Measurements from ENCODE around the gene LRP10.
A peak's percentile ranks its signal among the peaks of the same experiment; 100 is the strongest.
"Not testable (repeated sequence)": the region's sequence is repeated elsewhere in the genome, so short reads cannot be mapped to it uniquely, and the experiment has no call there.

The LRP10 gene

DNA sequence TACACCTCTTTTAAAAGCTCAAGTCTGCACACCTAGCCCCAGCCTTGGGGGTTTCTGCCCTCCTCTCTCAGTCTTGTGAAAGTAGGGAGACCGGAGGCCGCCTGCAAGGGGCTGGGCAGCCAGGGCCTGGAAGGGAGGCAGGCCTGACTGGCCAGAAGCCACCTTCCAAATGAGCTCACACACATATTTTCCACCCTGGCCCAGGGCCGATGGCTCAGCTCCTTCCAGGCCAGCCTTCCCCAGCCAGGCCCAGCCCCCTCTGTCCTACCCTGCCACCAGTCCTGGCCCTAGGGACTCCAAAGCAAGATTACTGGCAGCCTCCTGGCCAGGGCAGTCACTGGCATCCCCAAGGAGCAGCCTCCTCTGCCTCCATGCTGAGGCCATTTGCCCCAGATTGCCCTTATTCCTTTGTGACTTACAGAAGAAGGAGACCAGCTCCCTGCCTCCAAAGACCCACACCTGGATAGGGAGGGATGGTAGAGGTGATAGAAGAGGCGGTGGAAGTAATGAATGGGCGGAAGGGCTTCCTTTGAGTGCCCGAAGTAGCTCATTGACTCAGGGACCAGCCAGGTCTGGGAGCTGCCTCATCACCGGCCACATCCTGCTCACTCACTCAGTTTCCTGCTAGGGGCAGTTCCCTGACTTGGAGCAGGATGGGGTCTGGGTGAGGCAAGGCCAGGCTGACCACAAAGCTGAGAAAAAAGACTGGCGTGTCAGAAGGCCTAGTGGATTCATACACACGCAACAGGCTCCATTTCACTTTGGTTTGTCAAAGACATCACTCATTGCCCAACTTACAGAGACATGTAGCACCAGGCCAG lies 20.4 kb upstream of the LRP10 start:
- TF ChIP-seq, protein P1, sequence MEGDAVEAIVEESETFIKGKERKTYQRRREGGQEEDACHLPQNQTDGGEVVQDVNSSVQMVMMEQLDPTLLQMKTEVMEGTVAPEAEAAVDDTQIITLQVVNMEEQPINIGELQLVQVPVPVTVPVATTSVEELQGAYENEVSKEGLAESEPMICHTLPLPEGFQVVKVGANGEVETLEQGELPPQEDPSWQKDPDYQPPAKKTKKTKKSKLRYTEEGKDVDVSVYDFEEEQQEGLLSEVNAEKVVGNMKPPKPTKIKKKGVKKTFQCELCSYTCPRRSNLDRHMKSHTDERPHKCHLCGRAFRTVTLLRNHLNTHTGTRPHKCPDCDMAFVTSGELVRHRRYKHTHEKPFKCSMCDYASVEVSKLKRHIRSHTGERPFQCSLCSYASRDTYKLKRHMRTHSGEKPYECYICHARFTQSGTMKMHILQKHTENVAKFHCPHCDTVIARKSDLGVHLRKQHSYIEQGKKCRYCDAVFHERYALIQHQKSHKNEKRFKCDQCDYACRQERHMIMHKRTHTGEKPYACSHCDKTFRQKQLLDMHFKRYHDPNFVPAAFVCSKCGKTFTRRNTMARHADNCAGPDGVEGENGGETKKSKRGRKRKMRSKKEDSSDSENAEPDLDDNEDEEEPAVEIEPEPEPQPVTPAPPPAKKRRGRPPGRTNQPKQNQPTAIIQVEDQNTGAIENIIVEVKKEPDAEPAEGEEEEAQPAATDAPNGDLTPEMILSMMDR (IDR thresholded peaks at IDR 0.05; ENCODE audit: low read depth, low read length, missing control alignments) = no peak
- H3K4me3 ChIP-seq (replicated peaks; ENCODE audit: low read depth, low read length) = no peak overlapping the region
- no peak for DNase-seq (ENCODE audit: extremely low read depth, low read depth)

GRCh38 chr14:22852178-22852577 lies 19.4 kb upstream of the LRP10 start:
- not testable (repeated sequence) for H3K4me3 ChIP-seq (replicated peaks; ENCODE audit: low read depth, low read length); DNase-seq (ENCODE audit: extremely low read depth, low read depth)

GRCh38 chr14:22852599-22852939 lies 19.0 kb upstream of the LRP10 start:
- TF ChIP-seq, protein P1 (IDR thresholded peaks at IDR 0.05; ENCODE audit: low read depth, low read length, missing control alignments) = no peak
- no peak for DNase-seq (ENCODE audit: extremely low read depth, low read depth)
- H3K4me3 ChIP-seq (replicated peaks; ENCODE audit: low read depth, low read length) = no peak overlapping the region

DNA sequence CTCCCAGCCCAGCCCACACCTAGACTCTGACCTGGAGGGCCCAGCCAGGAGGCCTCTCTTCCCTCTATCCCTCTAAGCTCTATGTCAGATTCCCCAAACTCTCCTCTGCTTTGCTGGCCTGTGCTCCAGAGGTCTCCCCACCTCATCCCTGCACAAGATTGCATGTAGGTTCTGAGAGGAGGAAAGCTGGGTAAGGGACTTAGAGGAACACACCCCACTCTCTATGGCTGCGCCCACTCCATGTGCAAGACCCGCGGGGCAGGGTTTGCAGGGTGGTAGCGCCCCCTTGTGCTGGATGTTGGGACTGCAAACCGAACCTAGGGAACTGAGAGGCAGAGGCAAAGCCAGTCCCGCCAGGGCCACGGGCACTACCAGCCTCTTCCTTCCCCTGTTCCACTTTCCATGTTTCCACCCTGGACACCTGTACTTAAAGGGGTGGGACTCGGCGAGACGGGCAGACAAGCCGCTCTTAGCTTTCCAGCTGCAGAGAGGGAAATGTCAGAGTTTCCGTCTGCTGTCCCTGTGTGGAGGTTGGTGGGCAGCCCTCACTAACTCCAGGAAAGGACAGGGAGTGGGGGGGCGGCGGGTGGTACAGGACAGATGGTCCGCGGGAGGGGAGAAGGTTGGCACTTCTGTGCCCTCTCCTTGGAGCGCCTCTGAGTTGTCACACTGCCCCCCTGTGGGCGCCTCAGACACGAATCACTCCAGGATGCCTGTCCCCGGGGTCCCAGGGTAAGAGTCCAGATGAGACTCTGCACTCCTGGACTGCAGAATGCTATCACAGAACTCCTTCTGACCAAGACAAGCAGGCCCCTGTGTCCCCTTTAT lies 18.4 kb upstream of the LRP10 start:
- DNase-seq (ENCODE audit: extremely low read depth, low read depth) = no peak
- TF ChIP-seq, protein P1 (IDR thresholded peaks at IDR 0.05; ENCODE audit: low read depth, low read length, missing control alignments) = peak; percentile 81
- H3K4me3 ChIP-seq (replicated peaks; ENCODE audit: low read depth, low read length) = peak overlapping the region; percentile 27

DNA sequence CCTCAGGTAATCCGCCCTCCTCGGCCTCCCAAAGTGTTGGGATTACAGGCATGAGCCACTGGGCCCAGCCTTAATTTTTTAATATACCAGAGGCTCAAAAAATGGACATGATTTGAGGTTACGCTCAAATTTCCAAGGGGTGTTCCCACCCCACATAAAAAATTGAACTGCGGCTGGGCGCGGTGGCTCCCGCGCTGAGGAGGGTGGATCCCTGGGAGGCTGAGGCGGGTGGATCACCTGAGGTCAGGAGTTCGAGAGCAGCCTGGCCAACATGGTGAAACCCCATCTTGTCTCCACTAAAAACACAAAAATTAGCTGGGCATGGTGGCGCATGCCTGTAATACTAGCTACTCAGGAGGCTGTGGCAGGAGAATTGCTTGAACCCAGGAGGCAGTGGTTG lies 17.2 kb upstream of the LRP10 start:
- not testable (repeated sequence) for H3K4me3 ChIP-seq (replicated peaks; ENCODE audit: low read depth, low read length); DNase-seq (ENCODE audit: extremely low read depth, low read depth)

DNA sequence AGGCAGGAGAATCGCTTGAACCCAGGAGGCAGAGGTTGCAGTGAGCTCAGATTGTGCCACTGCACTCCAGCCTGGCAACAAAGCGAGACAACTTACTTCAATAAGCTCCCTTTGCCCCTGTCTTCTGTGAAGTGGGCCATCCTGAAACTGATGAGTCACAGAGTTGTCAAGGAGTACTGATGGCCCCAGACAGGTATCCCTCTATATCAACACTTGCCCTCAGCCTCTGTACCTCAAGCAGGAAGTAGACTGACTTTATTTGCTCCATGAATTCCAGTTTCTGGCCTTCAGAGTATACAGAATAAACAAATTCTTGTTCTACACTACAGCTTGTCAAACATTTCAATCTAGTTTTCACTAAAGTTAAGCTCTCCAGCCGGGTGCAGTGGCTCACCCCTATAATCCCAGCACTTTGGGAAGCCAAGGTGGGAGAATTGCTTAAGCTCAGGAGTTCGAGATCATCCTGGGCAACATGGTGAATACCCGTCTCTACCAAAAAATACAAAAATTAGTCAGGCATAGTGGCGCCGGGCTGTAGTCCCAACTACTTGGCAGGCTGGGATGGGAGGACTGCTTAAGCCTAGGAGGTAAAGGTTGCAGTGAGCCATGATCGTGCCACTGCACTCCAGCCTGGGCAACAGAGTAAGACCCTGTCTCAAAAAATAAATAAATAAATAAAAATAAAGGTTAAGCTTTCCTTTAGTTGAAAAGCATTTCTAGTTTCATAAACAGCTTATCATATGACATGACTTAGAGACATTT lies 16.4 kb upstream of the LRP10 start:
- DNase-seq (ENCODE audit: extremely low read depth, low read depth) = no peak
- no peak overlapping the region for H3K4me3 ChIP-seq (replicated peaks; ENCODE audit: low read depth, low read length)
- TF ChIP-seq, protein P1 (IDR thresholded peaks at IDR 0.05; ENCODE audit: low read depth, low read length, missing control alignments) = no peak

- TF ChIP-seq, protein P1 (IDR thresholded peaks at IDR 0.05; ENCODE audit: low read depth, low read length, missing control alignments) = no peak
- H3K4me3 ChIP-seq (replicated peaks; ENCODE audit: low read depth, low read length) = no peak overlapping the region
- no peak for DNase-seq (ENCODE audit: extremely low read depth, low read depth)
These were observed 15.1 kb upstream of the LRP10 start for GRCh38 chr14:22856428-22856827.

GRCh38 chr14:22860377-22860776 lies 11.2 kb upstream of the LRP10 start:
- not testable (repeated sequence) for H3K4me3 ChIP-seq (replicated peaks; ENCODE audit: low read depth, low read length); DNase-seq (ENCODE audit: extremely low read depth, low read depth)
